ENCODE results near the gene ILDR2.

Gene ILDR2

DNA sequence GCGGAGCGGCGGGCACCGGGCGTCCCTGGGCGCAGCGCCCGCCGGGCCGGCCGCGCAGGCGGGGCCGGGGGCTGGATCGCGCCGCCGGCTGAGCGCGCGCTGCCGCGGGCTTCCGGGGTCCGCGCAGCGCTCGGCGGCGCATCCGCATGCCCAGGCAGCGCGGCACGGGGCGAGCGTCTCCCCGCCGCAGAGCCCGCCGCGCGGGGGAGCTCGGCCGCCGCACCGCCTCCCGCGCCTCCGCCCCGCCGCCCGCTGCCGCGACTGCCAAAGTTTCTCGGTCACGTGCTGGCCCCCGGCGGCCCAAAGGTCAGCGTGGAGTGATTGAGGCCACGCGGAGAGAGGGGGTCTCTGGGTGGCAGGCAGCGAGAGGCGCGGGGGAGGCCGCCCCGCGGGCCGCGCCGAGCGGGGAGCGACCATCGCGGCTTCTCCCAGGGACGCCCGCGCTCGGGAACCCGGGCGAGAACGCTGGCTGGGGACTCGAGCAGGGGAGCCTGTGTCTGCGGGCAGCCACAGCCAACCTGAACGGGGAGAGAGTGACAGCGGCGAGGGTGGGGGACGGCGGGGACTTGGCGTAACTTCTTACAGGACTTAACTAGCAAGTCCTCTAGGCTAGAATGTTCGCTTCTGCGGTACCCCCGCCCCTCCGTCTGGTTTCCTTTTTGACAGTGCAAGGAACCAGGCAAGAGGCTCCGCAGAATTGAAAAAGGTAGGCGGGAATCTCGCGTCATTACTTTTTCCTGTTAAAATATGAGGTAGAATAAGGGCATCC is at the start of gene ILDR2:
Gene ILDR2, minus strand, starts transcription at position 180 of the 769 bp plus-strand sequence. CDS start 272 bp downstream, outside the sequence.
- peak; percentile 16 for DNase-seq

DNA sequence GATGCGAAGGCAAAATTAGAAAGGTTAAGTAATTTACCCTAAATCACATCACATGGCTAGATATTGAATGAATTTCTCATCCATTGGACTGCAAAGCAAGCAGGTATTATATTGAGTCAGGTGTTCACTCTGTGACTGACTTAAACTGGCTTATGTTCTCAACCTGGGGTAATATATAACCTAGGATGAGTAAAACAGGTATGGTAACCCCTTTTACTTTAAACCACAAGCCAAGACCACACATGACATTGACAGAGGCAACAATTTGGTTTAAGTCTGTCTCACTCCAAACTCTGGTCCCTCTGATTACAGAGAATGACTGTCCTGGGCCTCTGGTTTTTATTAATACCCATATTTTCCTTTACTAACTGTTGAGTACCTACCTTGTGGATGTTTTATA is 47.0 kb upstream of the ILDR2 start:
- no peak for DNase-seq

DNA sequence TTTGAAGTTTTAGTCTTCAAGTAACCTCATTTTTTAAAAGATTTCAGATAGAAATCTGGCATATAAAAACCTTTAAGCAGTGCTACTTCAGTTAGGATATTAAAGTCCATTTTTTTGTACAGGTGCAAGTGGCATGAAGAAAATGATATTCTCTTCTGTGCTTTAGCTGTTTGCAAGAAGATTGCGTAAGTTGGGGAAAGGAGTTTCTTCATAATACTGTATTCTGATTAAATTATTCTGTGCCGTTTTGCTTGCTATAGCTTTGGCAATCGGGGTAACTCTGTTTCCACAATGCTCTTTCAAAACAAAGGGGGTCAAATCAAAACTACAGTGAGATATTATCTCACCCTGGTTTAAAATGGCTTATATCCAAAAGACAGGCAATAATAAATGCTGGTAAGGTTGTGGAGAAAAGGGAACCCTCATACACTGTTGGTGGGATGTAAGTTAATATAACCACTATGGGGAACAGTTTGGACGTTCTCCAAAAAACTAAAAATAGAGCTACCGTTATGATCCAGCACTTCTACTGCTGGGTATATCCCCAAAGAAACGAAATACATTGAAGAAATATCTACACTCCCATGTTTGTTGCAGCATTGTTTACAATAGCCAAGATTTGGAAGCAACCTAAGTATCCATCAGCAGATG is 40.9 kb upstream of the ILDR2 start:
- no peak for DNase-seq

DNA sequence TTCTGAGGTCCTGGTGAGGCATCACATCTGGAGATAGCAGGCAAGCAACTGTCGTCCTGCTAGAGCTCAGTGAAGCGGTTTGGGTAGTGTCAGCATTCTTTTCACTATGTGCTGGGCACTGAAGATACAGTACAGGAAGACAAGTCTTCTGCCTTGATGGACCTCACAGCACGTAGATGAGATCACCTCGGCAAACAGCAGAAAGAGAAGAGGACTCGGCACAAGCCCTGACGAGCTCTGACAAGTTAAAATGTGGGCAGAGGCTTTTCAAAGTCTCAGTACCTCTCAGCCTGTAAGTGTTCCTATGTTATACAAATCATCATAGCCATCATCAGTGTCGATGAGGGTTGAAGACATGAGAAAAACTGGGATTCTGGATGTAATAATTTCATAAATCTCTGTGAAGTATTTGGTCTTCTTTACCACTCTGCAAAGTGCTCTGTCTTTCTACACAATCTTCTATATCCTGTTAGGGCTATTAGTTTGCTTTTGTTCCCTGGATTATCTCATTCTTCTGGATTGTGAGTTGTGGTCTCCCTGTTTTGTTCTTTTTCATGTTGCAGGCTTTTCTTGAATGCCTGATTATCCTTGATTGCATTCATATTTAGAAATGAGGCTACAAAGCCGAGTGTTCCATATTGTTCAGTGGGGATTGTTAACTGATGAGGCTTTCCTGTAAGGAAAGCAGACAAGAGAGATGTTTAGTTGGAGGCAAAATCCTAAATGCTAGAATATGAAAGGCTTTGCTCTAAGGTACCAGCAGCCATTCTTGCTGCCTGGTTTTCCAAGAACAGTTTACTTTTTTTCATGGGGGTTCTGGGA is 38.0 kb upstream of the ILDR2 start:
- DNase-seq: no peak

- DNase-seq: no peak
Measured at GRCh38 chr1:167012570-167012969, 37.2 kb upstream of the ILDR2 start.

GRCh38 chr1:167011560-167012191 is 36.3 kb upstream of the ILDR2 start:
- no peak for DNase-seq

- DNase-seq: no peak
Measured at GRCh38 chr1:167003711-167004110, 28.4 kb upstream of the ILDR2 start.

- DNase-seq: no peak
Measured at GRCh38 chr1:167002354-167002753, 27.0 kb upstream of the ILDR2 start.

DNA sequence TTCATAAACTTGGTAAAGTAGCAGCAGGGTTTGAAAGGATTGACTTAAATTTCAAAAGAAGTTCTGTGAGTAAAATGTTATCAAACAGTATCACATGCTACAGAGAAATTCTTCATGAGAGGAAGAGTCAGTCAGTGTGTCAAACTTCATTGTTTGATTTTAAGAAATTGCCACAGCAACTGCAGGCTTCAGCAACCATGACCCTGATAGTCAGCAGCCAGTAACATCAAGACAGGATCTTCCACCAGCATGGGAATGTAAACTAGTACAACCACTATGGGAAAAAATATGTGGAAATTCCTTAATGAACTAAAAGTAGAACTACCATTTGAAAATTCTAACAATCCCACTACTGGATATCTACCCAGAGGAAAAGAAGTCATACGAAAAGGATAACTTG is 25.2 kb upstream of the ILDR2 start:
- no peak for DNase-seq

GRCh38 chr1:166999500-167000055 is 24.2 kb upstream of the ILDR2 start:
- no peak for DNase-seq

DNA sequence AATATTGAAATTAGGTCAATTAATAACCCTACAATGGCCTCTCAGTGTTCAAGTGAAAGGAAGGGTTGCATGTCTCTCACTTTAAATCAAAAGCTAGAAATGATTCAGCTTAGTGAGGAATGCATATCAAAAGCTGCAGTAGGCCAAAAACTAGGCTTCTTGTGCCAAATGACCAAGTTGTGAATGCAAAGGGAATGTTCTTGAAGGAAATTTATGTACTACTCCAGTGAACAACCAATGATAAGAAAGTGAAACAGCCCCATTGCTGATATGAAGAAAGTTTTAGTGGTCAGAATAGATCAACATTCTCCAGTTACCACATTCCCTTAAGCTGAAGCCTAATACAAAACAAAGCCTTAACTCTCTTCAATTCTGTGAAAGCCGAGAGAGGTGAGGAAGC is 23.7 kb upstream of the ILDR2 start:
- DNase-seq: no peak

GRCh38 chr1:166988974-166989515 is 13.7 kb upstream of the ILDR2 start, which contains the start of gene MAEL:
Gene MAEL, plus strand, starts transcription at chr1:166989280. Its CDS starts 73 bp downstream, at chr1:166989353.
- DNase-seq: no peak

GRCh38 chr1:166981589-166981988 is 6.2 kb upstream of the ILDR2 start:
- no peak for DNase-seq

- DNase-seq: no peak
Measured at GRCh38 chr1:166980818-166981217, 5.5 kb upstream of the ILDR2 start.

- DNase-seq: no peak
Measured at GRCh38 chr1:166980383-166980782, 5.0 kb upstream of the ILDR2 start.

- DNase-seq: no peak
Measured at GRCh38 chr1:166978821-166979220, 3.5 kb upstream of the ILDR2 start.

DNA sequence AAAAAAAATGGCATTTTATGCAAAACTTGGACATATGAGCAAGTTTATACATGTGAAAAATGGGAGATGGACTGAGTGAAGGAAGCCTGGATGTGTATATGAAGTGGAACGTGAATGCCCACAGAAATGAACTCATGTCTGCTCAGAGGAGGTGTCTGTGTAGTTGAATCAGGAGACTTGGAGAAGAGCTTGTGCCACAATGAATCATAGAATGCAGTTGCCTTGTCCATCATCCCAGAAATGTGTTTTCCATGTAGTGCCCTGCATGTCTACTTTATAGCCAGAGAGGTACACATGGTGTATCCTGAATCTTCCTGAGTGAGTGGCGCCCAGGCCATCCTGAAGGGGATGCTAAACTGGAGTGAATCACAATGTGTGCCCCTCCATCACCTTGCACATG is 2.6 kb upstream of the ILDR2 start:
- no peak for DNase-seq

GRCh38 chr1:166974647-166975345 is 544 bp downstream of the ILDR2 start:
- no peak for DNase-seq

- DNase-seq: no peak
Measured at GRCh38 chr1:166972826-166973225, 2.5 kb downstream of the ILDR2 start.

DNA sequence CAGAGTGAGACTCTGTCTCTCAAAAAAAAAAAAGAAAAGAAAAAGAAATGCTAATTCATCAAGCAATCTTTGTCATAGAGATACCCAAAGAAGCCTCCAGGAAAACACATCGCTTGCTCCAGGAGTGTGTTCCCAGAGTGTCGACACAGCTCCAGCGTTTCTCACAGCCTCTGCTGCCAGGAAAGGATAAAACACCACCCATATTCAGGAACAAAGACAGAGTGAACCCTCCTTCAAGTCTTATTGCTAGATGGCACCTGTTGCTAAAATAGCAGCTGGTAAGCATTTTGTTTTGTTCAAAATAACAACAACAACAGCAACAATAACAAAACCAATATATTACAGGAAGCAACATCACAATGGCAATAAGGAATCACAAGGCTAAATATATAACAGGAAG is 3.1 kb downstream of the ILDR2 start:
- no peak for DNase-seq

DNA sequence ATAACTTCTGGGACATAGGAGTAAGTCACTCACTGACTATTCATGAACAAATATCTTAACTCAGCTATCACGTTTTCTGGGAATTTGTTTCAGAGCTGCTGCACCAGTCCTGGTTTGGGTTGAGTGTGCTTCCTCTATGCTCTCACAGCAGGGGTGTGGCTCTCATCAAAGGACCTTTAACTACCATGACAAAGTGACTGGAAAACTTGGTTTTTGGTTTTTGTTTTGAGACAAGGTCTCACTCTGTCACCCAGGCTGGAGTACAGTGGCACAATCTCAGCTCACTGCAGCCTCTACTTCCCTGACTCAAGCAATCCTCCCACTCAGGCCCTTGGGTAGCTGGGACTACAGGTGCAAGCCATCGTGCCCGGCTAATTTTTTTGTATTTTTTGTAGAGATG is 4.1 kb downstream of the ILDR2 start:
- DNase-seq: no peak

All from fibroblast of skin of right biceps (primary cell).